CD4-positive, CD25-positive, alpha-beta regulatory T cell (primary cell): Measurements from ENCODE around the gene DPYD. TPM values are rescaled to one million over a fixed set of nuclear protein-coding genes. Genes with fewer than 3 reads are reported as not detected.

Source experiments
- ATAC-seq, 2 donors: fragments of 150-1000 bp; cut with Tn5 transposase; one replicate each; pipeline ENCODE4 v1.10.0; 2021; ENCODE audit warnings: low read depth in 2 of 2, moderate number of reproducible peaks in 2 of 2, moderate library complexity in 1 of 2
- DNase-seq, 3 donors: peaks; one replicate each; pipeline versions ENCODE4 v3.0.0 to v3.0.0-alpha.2; 2012 to 2022; ENCODE audit warnings: mixed read lengths in 1 of 3
- H3K27ac ChIP-seq: one replicate; pipeline ENCODE4 v1.7.0; 2013; ENCODE audit warnings: mild to moderate bottlenecking, low read length; ENCODE audit not compliant: insufficient read depth, poor library complexity, severe bottlenecking
- H3K27me3 ChIP-seq: one replicate; pipeline ENCODE4 v1.7.0; 2013; ENCODE audit warnings: low read length; ENCODE audit not compliant: control insufficient read depth, insufficient read depth
- H3K36me3 ChIP-seq: one replicate; pipeline ENCODE4 v1.7.0; 2013; ENCODE audit warnings: mild to moderate bottlenecking, low read length, moderate library complexity; ENCODE audit not compliant: control insufficient read depth, insufficient read depth
- H3K4me1 ChIP-seq: 2 replicates; pipeline ENCODE4 v1.7.0; 2013; ENCODE audit warnings: mild to moderate bottlenecking, low read length; ENCODE audit not compliant: insufficient read depth, control insufficient read depth, poor library complexity, severe bottlenecking
- H3K4me3 ChIP-seq: one replicate; pipeline ENCODE4 v1.7.0; 2013; ENCODE audit warnings: low read depth, mild to moderate bottlenecking, low read length, moderate library complexity
- H3K9me3 ChIP-seq, 2 experiments: 1 replicate in 1 of 2; 2 replicates in 1 of 2; pipeline ENCODE4 v1.7.0; 2013; ENCODE audit warnings: low read length in 2 of 2, mild to moderate bottlenecking in 1 of 2, moderate library complexity in 1 of 2; ENCODE audit not compliant: control insufficient read depth in 2 of 2
- H3K27ac Mint-ChIP-seq, 3 donors: one replicate each; pipeline ENCODE4 v1.8.0; 2020 to 2022; ENCODE audit warnings: mild to moderate bottlenecking in 3 of 3, mixed read lengths in 3 of 3, moderate library complexity in 2 of 3
- H3K27me3 Mint-ChIP-seq: one replicate; pipeline ENCODE4 v1.8.0; 2022; ENCODE audit warnings: mild to moderate bottlenecking, mixed read lengths
- H3K36me3 Mint-ChIP-seq: one replicate; pipeline ENCODE4 v1.8.0; 2020; ENCODE audit warnings: mixed read lengths
- H3K4me1 Mint-ChIP-seq, 4 donors: one replicate each; pipeline ENCODE4 v1.8.0; 2020 to 2022; ENCODE audit warnings: mixed read lengths in 4 of 4, mild to moderate bottlenecking in 1 of 4
- H3K4me3 Mint-ChIP-seq, 4 donors: one replicate each; pipeline ENCODE4 v1.8.0; 2020 to 2022; ENCODE audit warnings: mild to moderate bottlenecking in 4 of 4, mixed read lengths in 4 of 4, moderate library complexity in 3 of 4
- H3K9me3 Mint-ChIP-seq, 7 donors: one replicate each; pipeline ENCODE4 v1.8.0; 2020 to 2022; ENCODE audit warnings: mixed read lengths in 7 of 7, mild to moderate bottlenecking in 3 of 7, moderate library complexity in 2 of 7
- polyA plus RNA-seq, 4 donors: library from polyadenylated mRNA; unstranded; fragments of 300-500 nt; fragmentation: Illumina TruSeq; gene quantifications; one replicate each; pipeline ENCODE4 v1.2.3, GENCODE V29; 2021
- total RNA-seq: library from RNA; stranded (reverse); gene quantifications from one replicate; pipeline ENCODE4 v1.2.3, GENCODE V29; 2022

The DPYD gene
- total and polyA plus RNA-seq, 5 donors from 2014 or later, result 47.6 to 87.3 (median 55.2) TPM

GRCh38 chr1:97112442-97112841, 808.4 kb downstream of the DPYD start:
- Histone ChIP-seq H3K4me3 (no peak overlapping the region), H3K27me3 (no peaks in the 10 kb centered on the region), H3K9me3 (no peaks in the 10 kb centered on the region), H3K27ac (no peak overlapping the region), H3K4me1 (no peaks in the 10 kb centered on the region), H3K36me3 (no peaks in the 10 kb centered on the region)
- no peak for ATAC-seq
- Mint-ChIP-seq H3K4me3 (no peak overlapping the region), H3K27me3 (no peaks in the 10 kb centered on the region), H3K36me3 (peaks cover 30% of the 10 kb centered on the region), H3K4me1 (no peaks in the 10 kb centered on the region), H3K9me3 (no peaks in the 10 kb centered on the region), H3K27ac (no peak overlapping the region)
- no peak for DNase-seq

GRCh38 chr1:97108179-97108578, 812.7 kb downstream of the DPYD start:
- peaks cover 46% of the 10 kb centered on the region for H3K36me3 Mint-ChIP-seq
- H3K4me1 ChIP-seq, result no peaks in the 10 kb centered on the region
- H3K4me1 Mint-ChIP-seq, result no peaks in the 10 kb centered on the region
- H3K27me3 Mint-ChIP-seq, result no peaks in the 10 kb centered on the region
- no peaks in the 10 kb centered on the region for H3K9me3 ChIP-seq
- no peak for DNase-seq
- ATAC-seq, result no peak
- H3K36me3 ChIP-seq, result no peaks in the 10 kb centered on the region
- no peak overlapping the region for H3K4me3 Mint-ChIP-seq
- H3K27ac Mint-ChIP-seq, result no peak overlapping the region
- H3K27me3 ChIP-seq, result no peaks in the 10 kb centered on the region
- no peak overlapping the region for H3K4me3 ChIP-seq
- peaks cover 0 to 5% (median 2%) of the 10 kb centered on the region in 7 donors for H3K9me3 Mint-ChIP-seq
- H3K27ac ChIP-seq, result no peak overlapping the region

- Mint-ChIP-seq H3K4me1 (no peaks in the 10 kb centered on the region), H3K9me3 (peaks cover 0 to 5% (median 2%) of the 10 kb centered on the region in 7 donors), H3K27me3 (no peaks in the 10 kb centered on the region), H3K4me3 (no peak overlapping the region), H3K27ac (peak overlapping the region in 1 of 3 donors; percentile 29), H3K36me3 (peaks cover 40% of the 10 kb centered on the region)
- no peaks in the 10 kb centered on the region for H3K27me3 ChIP-seq
- no peaks in the 10 kb centered on the region for H3K9me3 ChIP-seq
- H3K27ac ChIP-seq, result no peak overlapping the region
- H3K4me1 ChIP-seq, result no peaks in the 10 kb centered on the region
- no peak overlapping the region for H3K4me3 ChIP-seq
- DNase-seq, result no peak
- ATAC-seq, result no peak
- no peaks in the 10 kb centered on the region for H3K36me3 ChIP-seq
Observed at GRCh38 chr1:97105531-97105930, 815.3 kb downstream of the DPYD start.

DNA sequence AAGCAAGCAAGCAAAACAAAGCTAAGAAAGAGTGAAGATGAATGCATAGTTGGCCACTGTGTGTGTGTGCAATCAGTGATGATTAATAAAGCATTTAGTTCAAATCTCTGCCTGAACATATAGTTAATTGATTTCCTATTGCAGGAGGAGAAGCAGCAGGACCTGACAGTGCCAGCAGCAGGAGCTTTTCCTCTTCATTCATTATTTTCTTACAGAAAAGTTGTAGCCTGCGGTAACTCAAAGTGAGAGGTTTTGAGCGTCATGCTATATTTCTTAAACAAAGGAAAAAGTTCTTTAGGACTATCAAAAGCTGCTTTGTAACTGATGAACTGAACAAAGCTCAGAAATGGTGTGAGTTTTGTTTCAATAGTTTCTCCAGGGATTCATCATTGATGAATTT, 819.3 kb downstream of the DPYD start:
- peaks cover 0 to 2% (median 0%) of the 10 kb centered on the region in 7 donors for H3K9me3 Mint-ChIP-seq
- peaks cover 59% of the 10 kb centered on the region for H3K36me3 Mint-ChIP-seq
- no peaks in the 10 kb centered on the region for H3K27me3 Mint-ChIP-seq
- no peak overlapping the region for H3K27ac Mint-ChIP-seq
- Histone ChIP-seq H3K4me3 (no peak overlapping the region), H3K4me1 (no peaks in the 10 kb centered on the region), H3K9me3 (no peaks in the 10 kb centered on the region), H3K27ac (no peak overlapping the region), H3K27me3 (no peaks in the 10 kb centered on the region), H3K36me3 (peaks cover 12% of the 10 kb centered on the region)
- H3K4me3 Mint-ChIP-seq, result no peak overlapping the region
- no peaks in the 10 kb centered on the region for H3K4me1 Mint-ChIP-seq
- ATAC-seq (no peak), DNase-seq (no peak)

- Histone ChIP-seq H3K4me1 (no peaks in the 10 kb centered on the region), H3K36me3 (peaks cover 16% of the 10 kb centered on the region), H3K9me3 (no peaks in the 10 kb centered on the region), H3K27ac (no peak overlapping the region), H3K27me3 (no peaks in the 10 kb centered on the region), H3K4me3 (no peak overlapping the region)
- DNase-seq, result no peak
- H3K36me3 Mint-ChIP-seq, result peaks cover 45% of the 10 kb centered on the region
- H3K4me1 Mint-ChIP-seq, result no peaks in the 10 kb centered on the region
- peaks cover 0 to 2% (median 0%) of the 10 kb centered on the region in 7 donors for H3K9me3 Mint-ChIP-seq
- no peak overlapping the region for H3K4me3 Mint-ChIP-seq
- ATAC-seq, result no peak
- no peak overlapping the region for H3K27ac Mint-ChIP-seq
- H3K27me3 Mint-ChIP-seq, result no peaks in the 10 kb centered on the region
Observed at GRCh38 chr1:97097404-97097925, 823.4 kb downstream of the DPYD start.

DNA sequence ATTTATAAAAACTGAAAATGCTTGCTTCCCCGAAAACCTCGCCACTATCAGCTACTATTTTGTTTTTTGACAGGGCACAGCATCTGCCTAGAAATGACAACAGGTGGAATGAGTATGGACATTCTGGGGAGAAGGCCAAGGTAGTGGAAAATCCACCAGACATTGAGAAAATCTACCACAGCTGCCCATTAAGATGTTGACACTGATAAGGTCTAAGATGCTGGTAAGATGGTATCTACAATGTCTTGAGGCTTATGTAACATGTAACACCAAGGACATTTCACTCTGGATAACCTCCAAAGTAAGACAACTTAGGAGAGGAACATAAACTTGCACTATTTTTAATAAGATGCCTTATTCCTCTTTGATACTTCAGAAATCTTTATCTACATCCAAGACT, 825.1 kb downstream of the DPYD start:
- no peak overlapping the region for H3K27ac ChIP-seq
- no peak overlapping the region for H3K4me3 Mint-ChIP-seq
- H3K36me3 ChIP-seq, result peaks cover 16% of the 10 kb centered on the region
- ATAC-seq (no peak), DNase-seq (no peak)
- H3K4me3 ChIP-seq, result no peak overlapping the region
- no peaks in the 10 kb centered on the region for H3K27me3 ChIP-seq
- no peaks in the 10 kb centered on the region for H3K27me3 Mint-ChIP-seq
- no peaks in the 10 kb centered on the region for H3K4me1 Mint-ChIP-seq
- no peaks in the 10 kb centered on the region for H3K4me1 ChIP-seq
- peaks cover 0 to 2% (median 0%) of the 10 kb centered on the region in 7 donors for H3K9me3 Mint-ChIP-seq
- peaks cover 50% of the 10 kb centered on the region for H3K36me3 Mint-ChIP-seq
- H3K9me3 ChIP-seq, result no peaks in the 10 kb centered on the region
- H3K27ac Mint-ChIP-seq, result no peak overlapping the region

DNA sequence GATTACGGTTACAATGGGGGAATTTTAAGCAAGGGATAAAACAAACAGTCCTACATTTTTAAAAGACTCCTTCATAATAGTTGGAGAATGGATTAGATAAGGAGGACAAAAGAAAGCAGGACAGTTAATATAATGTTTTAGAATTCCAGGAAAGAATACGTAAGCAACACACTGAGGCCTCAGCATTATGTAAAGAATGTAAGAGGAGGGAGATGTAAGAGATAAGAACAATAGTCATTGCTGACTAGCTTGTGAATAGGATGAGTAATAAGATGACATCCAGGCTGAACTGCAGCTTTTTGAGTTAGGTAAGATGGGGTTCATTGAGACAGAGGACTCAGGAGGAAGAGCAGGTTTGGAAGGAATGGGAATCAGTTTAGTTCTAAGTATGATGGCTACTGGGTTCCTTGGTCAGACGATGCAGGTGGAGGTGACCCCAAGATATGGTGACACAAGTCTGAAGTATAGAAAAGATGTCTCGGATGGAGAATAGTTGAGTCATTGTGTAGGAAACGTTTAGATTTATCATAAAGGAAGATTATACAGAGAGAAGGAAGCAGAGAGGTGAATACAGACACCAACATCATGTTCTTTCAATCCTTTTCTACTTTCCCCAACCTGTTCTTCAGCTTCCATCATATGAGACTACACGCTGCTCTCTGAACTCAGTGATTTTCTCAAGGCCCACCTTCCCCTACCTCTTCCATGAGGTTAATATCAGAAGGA, 826.4 kb downstream of the DPYD start:
- Histone ChIP-seq H3K27ac (no peak overlapping the region), H3K4me3 (no peak overlapping the region), H3K36me3 (peaks cover 16% of the 10 kb centered on the region), H3K4me1 (no peaks in the 10 kb centered on the region), H3K9me3 (no peaks in the 10 kb centered on the region), H3K27me3 (no peaks in the 10 kb centered on the region)
- Mint-ChIP-seq H3K4me3 (no peak overlapping the region), H3K36me3 (peaks cover 50% of the 10 kb centered on the region), H3K27me3 (no peaks in the 10 kb centered on the region), H3K4me1 (no peaks in the 10 kb centered on the region), H3K27ac (no peak overlapping the region), H3K9me3 (peaks cover 0 to under 1% (median 0%) of the 10 kb centered on the region in 7 donors)
- DNase-seq (no peak), ATAC-seq (no peak)

DNA sequence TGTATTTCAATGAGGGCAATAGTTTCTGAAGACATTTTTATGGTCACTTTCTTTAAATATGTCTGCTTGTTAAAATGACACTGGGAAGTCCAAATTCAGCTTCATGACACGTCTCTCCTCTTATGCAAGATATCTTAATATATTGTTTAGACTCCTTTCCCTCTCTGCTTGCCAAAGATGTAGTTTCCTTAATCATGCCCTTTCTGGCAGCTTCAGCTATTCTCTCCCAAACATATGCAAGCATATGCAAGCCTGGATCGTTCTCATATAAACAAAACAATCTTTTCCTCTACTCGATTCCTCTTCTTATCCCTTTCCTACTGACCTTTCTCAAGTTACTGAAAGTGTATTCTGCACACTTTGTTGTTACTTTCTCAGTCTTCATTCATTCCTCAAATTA, 827.1 kb downstream of the DPYD start:
- Mint-ChIP-seq H3K36me3 (peaks cover 44% of the 10 kb centered on the region), H3K27me3 (no peaks in the 10 kb centered on the region), H3K9me3 (no peaks in the 10 kb centered on the region), H3K4me1 (no peaks in the 10 kb centered on the region), H3K27ac (no peak overlapping the region), H3K4me3 (no peak overlapping the region)
- ATAC-seq, result no peak
- DNase-seq, result no peak
- Histone ChIP-seq H3K4me1 (no peaks in the 10 kb centered on the region), H3K9me3 (no peaks in the 10 kb centered on the region), H3K27ac (no peak overlapping the region), H3K27me3 (no peaks in the 10 kb centered on the region), H3K36me3 (peaks cover 16% of the 10 kb centered on the region), H3K4me3 (no peak overlapping the region)
